BE2C (cell line): ENCODE data around the gene GALNT16.
A peak's percentile ranks its signal among the peaks of the same experiment; 100 is the strongest.

Source experiments
- DNase-seq: peaks from one replicate; pipeline ENCODE4 v3.0.0-alpha.2; 2020
- H3K27me3 ChIP-seq: fragments of 250-450 bp; sonication (Bioruptor Pico); 2 replicates; pipeline ENCODE4 v1.5.1; 2020; ENCODE audit warnings: mild to moderate bottlenecking
- H3K36me3 ChIP-seq: fragments of 250-450 bp; sonication (Bioruptor Pico); 2 replicates; pipeline ENCODE4 v1.5.1; 2020; ENCODE audit warnings: mild to moderate bottlenecking
- H3K4me1 ChIP-seq: fragments of 250-450 bp; sonication (Bioruptor Pico); 2 replicates; pipeline ENCODE4 v1.5.1; 2020
- H3K4me3 ChIP-seq: 2 replicates; pipeline ENCODE4 v1.5.1; 2011; ENCODE audit warnings: low read depth, low read length
- H3K9me3 ChIP-seq: fragments of 250-450 bp; sonication (Bioruptor Pico); 2 replicates; pipeline ENCODE4 v1.5.1; 2020
- TF ChIP-seq, protein P1 (sequence below): IDR thresholded peaks from 2 replicates; pipeline ENCODE4 v1.5.1; 2012; ENCODE audit warnings: mild to moderate bottlenecking, low read depth, low read length

Gene GALNT16

DNA sequence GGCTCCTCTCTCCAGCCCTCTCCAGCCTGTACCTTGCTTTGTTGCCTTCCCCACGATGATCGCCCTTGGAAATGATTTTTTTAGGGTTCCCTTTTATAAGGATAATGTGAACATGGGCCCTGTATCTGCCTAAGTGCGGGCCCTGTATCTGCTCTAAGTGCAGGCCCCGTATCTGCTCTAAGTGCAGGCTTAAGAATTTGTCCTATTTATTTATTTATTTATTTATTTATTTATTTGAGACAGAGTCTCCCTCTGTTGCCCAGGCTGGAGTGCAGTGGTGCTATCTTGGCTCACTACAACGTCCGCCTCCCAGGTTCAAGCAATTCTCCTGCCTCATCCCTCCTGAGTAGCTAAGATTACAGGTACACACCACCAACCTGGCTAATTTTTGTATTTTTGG, 22.5 kb downstream of the GALNT16 start:
- Histone ChIP-seq H3K4me3 (no peak overlapping the region), H3K27me3 (no peaks in the 10 kb centered on the region), H3K36me3 (no peaks in the 10 kb centered on the region), H3K9me3 (no peaks in the 10 kb centered on the region), H3K4me1 (peaks cover 5% of the 10 kb centered on the region)
- DNase-seq: no peak
- TF ChIP-seq, protein P1, sequence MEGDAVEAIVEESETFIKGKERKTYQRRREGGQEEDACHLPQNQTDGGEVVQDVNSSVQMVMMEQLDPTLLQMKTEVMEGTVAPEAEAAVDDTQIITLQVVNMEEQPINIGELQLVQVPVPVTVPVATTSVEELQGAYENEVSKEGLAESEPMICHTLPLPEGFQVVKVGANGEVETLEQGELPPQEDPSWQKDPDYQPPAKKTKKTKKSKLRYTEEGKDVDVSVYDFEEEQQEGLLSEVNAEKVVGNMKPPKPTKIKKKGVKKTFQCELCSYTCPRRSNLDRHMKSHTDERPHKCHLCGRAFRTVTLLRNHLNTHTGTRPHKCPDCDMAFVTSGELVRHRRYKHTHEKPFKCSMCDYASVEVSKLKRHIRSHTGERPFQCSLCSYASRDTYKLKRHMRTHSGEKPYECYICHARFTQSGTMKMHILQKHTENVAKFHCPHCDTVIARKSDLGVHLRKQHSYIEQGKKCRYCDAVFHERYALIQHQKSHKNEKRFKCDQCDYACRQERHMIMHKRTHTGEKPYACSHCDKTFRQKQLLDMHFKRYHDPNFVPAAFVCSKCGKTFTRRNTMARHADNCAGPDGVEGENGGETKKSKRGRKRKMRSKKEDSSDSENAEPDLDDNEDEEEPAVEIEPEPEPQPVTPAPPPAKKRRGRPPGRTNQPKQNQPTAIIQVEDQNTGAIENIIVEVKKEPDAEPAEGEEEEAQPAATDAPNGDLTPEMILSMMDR: no peak

- TF ChIP-seq, protein P1: no peak
- Histone ChIP-seq H3K27me3 (no peaks in the 10 kb centered on the region), H3K4me1 (peaks cover 14% of the 10 kb centered on the region), H3K9me3 (no peaks in the 10 kb centered on the region), H3K4me3 (no peak overlapping the region), H3K36me3 (no peaks in the 10 kb centered on the region)
- no peak for DNase-seq
These were observed 24.2 kb downstream of the GALNT16 start for GRCh38 chr14:69284170-69284569.

GRCh38 chr14:69285661-69286255, 25.8 kb downstream of the GALNT16 start:
- Histone ChIP-seq H3K9me3 (no peaks in the 10 kb centered on the region), H3K4me1 (peaks cover 14% of the 10 kb centered on the region), H3K27me3 (no peaks in the 10 kb centered on the region), H3K4me3 (no peak overlapping the region), H3K36me3 (no peaks in the 10 kb centered on the region)
- TF ChIP-seq, protein P1: no peak
- DNase-seq: no peak

DNA sequence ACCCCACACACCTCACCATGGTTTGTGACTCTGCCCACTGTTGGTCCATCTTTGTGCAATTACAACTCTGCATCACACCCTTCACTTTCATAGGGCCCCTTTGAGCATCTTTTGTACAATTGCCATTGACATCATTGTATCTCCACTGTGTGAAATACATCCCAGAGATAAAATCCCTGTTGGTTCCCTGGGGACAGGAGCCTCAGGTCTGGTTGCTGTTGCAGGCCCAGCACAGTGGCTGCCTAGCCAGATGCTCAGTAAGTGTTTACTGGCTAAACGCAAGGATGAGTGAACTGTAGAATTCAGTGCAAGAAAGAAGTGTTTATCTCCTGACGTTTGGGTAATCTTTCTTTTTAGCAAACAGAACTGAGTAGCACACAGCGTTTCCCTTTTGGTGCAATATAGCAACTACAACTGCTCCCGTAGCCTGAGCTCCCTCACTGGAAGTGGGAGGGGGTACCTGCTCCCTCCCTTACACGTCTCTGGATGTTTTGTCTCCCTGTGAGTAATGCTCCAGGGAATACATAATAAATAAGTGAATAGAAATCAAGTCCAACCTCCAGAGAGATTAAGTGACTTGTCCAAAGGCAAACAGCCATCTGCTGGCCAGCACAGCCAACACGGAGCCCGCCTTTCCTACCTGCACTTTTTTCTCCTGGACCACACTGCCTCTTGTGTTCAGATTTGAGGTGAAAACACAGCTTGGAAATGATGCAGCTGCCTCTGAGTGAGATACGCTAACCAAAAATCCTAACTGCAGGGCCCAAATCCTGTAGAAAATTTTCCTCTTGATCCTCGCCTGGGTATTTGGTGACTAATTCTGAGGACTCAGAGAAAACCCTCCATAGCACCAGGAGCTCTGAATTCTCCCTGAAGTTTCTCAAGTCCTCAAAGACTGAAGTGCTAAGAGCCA, 27.4 kb downstream of the GALNT16 start:
- DNase-seq: peak; percentile 77
- no peak overlapping the region for H3K4me3 ChIP-seq
- TF ChIP-seq, protein P1: peak; percentile 27; the same call in 1 of the 2 replicates

DNA sequence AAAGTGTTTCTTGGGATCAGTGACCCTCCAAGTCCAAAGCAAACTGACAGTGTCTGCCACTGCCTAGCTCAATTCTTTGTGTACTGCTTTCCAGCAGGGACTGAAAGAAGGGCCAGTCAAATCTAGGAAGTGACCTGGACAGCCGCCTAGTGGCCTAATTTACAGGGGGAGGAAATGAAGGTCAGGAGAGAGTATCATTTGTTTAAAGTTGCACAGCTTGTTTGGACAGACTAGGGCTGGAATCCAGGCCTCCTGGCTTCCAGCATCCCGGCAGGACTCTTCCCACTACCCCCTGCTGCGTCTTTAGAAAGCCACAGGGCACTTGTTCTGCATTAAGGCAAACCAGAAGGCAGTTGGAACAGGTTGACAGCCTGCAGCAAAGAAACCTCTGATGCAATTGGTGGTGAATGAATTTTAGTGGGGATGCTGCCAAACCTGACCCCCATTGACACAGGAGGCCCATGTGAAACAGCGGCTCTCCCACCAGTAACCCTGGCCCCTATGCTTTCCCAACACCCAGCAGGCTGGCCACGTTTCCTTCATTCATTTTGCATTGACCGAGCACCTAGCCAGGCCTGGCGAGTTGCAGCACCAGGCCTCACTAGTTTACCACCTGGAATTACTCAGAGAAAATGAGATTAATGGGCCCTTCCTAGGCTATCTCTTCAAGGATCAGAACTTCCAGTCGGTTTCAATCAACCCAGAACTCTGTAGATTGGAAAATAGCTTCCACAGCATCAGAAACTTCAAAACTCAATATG, 28.2 kb downstream of the GALNT16 start:
- TF ChIP-seq, protein P1: peak; percentile 45
- Histone ChIP-seq H3K4me1 (peaks cover 14% of the 10 kb centered on the region), H3K4me3 (no peak overlapping the region), H3K36me3 (no peaks in the 10 kb centered on the region), H3K9me3 (no peaks in the 10 kb centered on the region), H3K27me3 (no peaks in the 10 kb centered on the region)
- DNase-seq: peak; percentile 42

More for the DNA sequence above, 27.4 kb downstream of the GALNT16 start:
- Histone ChIP-seq H3K36me3 (no peaks in the 10 kb centered on the region), H3K27me3 (no peaks in the 10 kb centered on the region), H3K9me3 (no peaks in the 10 kb centered on the region), H3K4me1 (peaks cover 14% of the 10 kb centered on the region)
